H1 (cell line): Measurements from ENCODE around the gene SAMMSON.

Experiments
- JUN ChIP-seq: IDR thresholded peaks from 2 replicates; pipeline ENCODE4 v1.6.1; 2011; ENCODE audit warnings: low read depth, mild to moderate bottlenecking, improper control_type of control experiment, low read length
- RNF2 ChIP-seq: fragments of 200-900, 300-1000 bp; sonication (generic); IDR thresholded peaks from 2 replicates; pipeline ENCODE4 v1.7.1; 2016; ENCODE audit warnings: borderline replicate concordance, low read depth, mild to moderate bottlenecking, antibody characterized with exemption, low read length; ENCODE audit not compliant: poor library complexity, severe bottlenecking; ENCODE audit errors: missing control alignments
- YY1 ChIP-seq: IDR thresholded peaks from 2 replicates; pipeline ENCODE4 v1.6.1; 2011; ENCODE audit warnings: low read depth, mild to moderate bottlenecking, low read length
- TF ChIP-seq, protein P1 (sequence below), 3 experiments: IDR thresholded peaks; 1 replicate in 2 of 3; 2 replicates in 1 of 3; pipeline versions ENCODE4 v1.5.1 to v1.6.1; 2011; ENCODE audit warnings: low read length in 3 of 3, mild to moderate bottlenecking in 3 of 3, inconsistent platforms in 2 of 3, low read depth in 1 of 3, moderate library complexity in 1 of 3; ENCODE audit not compliant: insufficient read depth in 1 of 3; ENCODE audit errors: control extremely low read depth in 1 of 3

DNA sequence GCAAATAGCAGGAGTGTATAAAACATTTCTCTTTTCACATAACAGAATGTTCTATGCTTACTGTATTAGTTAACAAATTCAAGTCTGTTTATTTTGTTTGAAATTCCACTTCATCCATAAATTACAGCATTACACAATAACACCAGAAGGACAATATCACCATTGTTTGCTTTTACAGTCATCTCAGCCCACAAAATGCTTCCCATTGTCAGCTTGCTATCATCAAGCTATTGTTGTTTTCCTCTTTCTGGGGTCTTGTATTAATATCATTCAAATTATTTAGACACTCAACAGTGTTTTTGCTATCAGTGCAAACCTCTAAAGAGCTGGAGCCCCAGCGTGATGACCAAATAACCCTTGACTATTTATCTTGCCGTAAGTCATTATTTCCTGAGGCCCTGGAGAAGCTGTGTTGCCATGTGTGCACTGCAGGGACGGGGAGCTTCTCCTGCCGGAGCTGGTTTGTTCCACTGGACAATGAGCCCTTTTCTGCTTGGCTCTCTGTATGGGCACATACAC, 1.1 kb downstream of the SAMMSON start:
- TF ChIP-seq, protein P1, sequence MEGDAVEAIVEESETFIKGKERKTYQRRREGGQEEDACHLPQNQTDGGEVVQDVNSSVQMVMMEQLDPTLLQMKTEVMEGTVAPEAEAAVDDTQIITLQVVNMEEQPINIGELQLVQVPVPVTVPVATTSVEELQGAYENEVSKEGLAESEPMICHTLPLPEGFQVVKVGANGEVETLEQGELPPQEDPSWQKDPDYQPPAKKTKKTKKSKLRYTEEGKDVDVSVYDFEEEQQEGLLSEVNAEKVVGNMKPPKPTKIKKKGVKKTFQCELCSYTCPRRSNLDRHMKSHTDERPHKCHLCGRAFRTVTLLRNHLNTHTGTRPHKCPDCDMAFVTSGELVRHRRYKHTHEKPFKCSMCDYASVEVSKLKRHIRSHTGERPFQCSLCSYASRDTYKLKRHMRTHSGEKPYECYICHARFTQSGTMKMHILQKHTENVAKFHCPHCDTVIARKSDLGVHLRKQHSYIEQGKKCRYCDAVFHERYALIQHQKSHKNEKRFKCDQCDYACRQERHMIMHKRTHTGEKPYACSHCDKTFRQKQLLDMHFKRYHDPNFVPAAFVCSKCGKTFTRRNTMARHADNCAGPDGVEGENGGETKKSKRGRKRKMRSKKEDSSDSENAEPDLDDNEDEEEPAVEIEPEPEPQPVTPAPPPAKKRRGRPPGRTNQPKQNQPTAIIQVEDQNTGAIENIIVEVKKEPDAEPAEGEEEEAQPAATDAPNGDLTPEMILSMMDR (IDR thresholded peaks at IDR 0.05; ENCODE audit: control extremely low read depth in 1 of 3, insufficient read depth in 1 of 3, low read depth in 1 of 3, low read length in 3 of 3) = no peak
- TF ChIP-seq YY1 (no peak), RNF2 (no peak), JUN (no peak)
